VCaP (cell line): ENCODE measurements around the gene MEIOSIN.
A peak's percentile ranks its signal among the peaks of the same experiment; 100 is the strongest.

ENCODE experiments used
- H3K27ac ChIP-seq: fragments of 450-650 bp; 2 replicates; pipeline ENCODE4 v1.5.1; 2017
- CTCF ChIP-seq: fragments of 450-650 bp; conservative IDR thresholded peaks from 2 replicates; pipeline ENCODE4 v1.5.1; 2017; ENCODE audit warnings: mild to moderate bottlenecking, moderate library complexity

MEIOSIN gene

GRCh38 chr19:45772130-45772840, 39.0 kb downstream of the MEIOSIN start:
- H3K27ac ChIP-seq: no peak overlapping the region
- TF ChIP-seq CTCF: no peak

GRCh38 chr19:45772912-45773311, 39.7 kb downstream of the MEIOSIN start:
- TF ChIP-seq CTCF: no peak
- no peak overlapping the region for H3K27ac ChIP-seq

- TF ChIP-seq CTCF: no peak
- H3K27ac ChIP-seq: no peak overlapping the region
Measured at GRCh38 chr19:45773384-45773783, 40.1 kb downstream of the MEIOSIN start.

- TF ChIP-seq CTCF: no peak
- H3K27ac ChIP-seq: no peak overlapping the region
Measured at GRCh38 chr19:45774765-45775164, 41.5 kb downstream of the MEIOSIN start.

GRCh38 chr19:45777395-45777961, 44.2 kb downstream of the MEIOSIN start:
- TF ChIP-seq CTCF: no peak
- no peak overlapping the region for H3K27ac ChIP-seq

- TF ChIP-seq CTCF: no peak
- no peak overlapping the region; the same call in 1 of the 2 replicates for H3K27ac ChIP-seq
Measured at GRCh38 chr19:45778010-45778661, 44.9 kb downstream of the MEIOSIN start.

- no peak overlapping the region for H3K27ac ChIP-seq
- TF ChIP-seq CTCF: peak; percentile 85
Measured at GRCh38 chr19:45779231-45780145, 46.2 kb downstream of the MEIOSIN start.
